ENCODE data around the gene ZBP1.

DNA sequence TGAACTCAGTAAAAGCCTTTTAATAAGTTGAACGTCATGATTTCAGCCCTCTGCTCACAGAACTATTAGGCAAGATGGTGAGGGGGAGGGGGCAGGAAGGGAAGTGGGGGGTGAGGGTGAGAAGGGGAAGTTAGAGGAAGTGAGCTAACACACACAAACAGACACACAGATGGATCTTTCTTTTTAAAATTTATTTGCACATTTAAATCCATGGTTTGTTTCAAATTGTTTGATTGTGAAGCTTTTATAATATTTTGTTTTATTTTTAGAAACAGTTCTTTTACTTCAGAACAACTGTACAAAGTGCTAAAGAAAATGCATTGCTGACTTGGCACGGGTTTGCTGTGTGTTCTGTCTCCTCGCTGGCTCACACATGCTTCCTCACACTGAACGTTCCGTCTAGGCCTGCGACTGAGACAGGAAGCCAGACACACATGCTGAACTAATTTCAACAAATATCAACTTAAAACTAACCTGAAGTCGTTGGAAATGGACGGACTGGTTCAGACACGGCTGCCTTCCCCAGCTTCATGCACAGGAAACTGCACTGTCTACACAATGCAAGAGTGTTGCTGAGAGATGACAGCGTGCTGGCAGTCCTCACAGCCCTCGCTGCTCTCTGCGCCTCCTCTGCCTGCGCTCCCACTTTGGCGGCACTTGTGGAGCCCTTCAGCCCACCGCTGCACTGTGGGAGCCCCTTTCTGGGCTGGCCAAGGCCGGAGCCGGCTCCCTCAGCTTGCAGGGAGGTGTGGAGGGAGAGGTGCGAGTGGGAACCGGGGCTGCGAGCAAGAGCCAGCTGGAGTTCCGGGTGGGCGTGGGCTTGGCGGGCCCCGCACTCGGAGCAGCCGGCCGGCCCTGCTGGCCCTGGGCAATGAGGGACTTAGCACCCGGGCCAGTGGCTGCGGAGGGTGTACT, 8.1 kb upstream of the ZBP1 start:
- TF ChIP-seq SUZ12 (IDR thresholded peaks at IDR 0.05; ENCODE audit: extremely low read depth, insufficient read depth, insufficient read length) (no peak), YY1 (IDR thresholded peaks at IDR 0.05; ENCODE audit: insufficient read depth, insufficient read length) (no peak)

Data from NT2/D1 (cell line).